H1 (cell line): ENCODE measurements around the gene NPAT. TPM values are rescaled to one million over a fixed set of nuclear protein-coding genes. Genes with fewer than 3 reads are reported as not detected.

Experiments used
- CTCF ChIA-PET: fragments of 300-600 bp; sonication (Branson Sonifier 250); formaldehyde crosslinking; loops from one replicate; lab custom pipeline; 2021; ENCODE audit not compliant: partially characterized antibody; lab: Charles Lee
- POLR2A ChIA-PET: fragments of 300-600 bp; sonication (Branson Sonifier 250); formaldehyde crosslinking; loops from one replicate; lab custom pipeline; 2021; ENCODE audit warnings: inconsistent platforms; ENCODE audit not compliant: partially characterized antibody; lab: Charles Lee
- DNase-seq, 2 experiments: peaks; one replicate each; pipeline versions ENCODE4 v3.0.0 to v3.0.0-alpha.2; 2010 to 2022; ENCODE audit warnings: low spot score in 2 of 2, low read depth in 1 of 2, mixed read lengths in 1 of 2
- FAIRE-seq: peaks from 2 replicates; lab custom pipeline; 2011; peaks lifted over from hg19 to GRCh38; lab: Jason Lieb, UNC
- H2AFZ ChIP-seq: 2 replicates; pipeline ENCODE4 v1.8.1; 2012; ENCODE audit warnings: low read length, inconsistent platforms
- H2AK5ac ChIP-seq: 2 replicates; pipeline ENCODE4 v1.6.1; 2013; ENCODE audit warnings: low read depth, low read length
- H2BK120ac ChIP-seq: replicated peaks from 2 replicates; pipeline ENCODE3; 2013; ENCODE audit warnings: low read depth, low read length, inconsistent platforms
- H2BK12ac ChIP-seq: 2 replicates; pipeline ENCODE4 v1.6.1; 2013; ENCODE audit warnings: low read depth, low read length
- H2BK15ac ChIP-seq: 2 replicates; pipeline ENCODE4 v1.6.1; 2013; ENCODE audit warnings: low read length
- H2BK20ac ChIP-seq: 2 replicates; pipeline ENCODE4 v1.6.1; 2013; ENCODE audit warnings: low read length
- H2BK5ac ChIP-seq: 2 replicates; pipeline ENCODE4 v1.6.1; 2013; ENCODE audit warnings: low read depth, low read length
- H3K14ac ChIP-seq: 2 replicates; pipeline ENCODE4 v1.6.1; 2013; ENCODE audit warnings: inconsistent platforms; ENCODE audit not compliant: insufficient read length
- H3K18ac ChIP-seq: 2 replicates; pipeline ENCODE4 v1.6.1; 2013; ENCODE audit warnings: low read length; ENCODE audit errors: extremely low read depth
- H3K23ac ChIP-seq: 2 replicates; pipeline ENCODE4 v1.6.1; 2013; ENCODE audit warnings: inconsistent platforms; ENCODE audit not compliant: insufficient read length
- H3K23me2 ChIP-seq: 2 replicates; pipeline ENCODE4 v1.6.1; 2013; ENCODE audit warnings: low read depth, low read length
- H3K27ac ChIP-seq: 2 replicates; pipeline ENCODE4 v1.6.1; 2011; ENCODE audit warnings: low read depth, low read length, inconsistent platforms
- H3K27me3 ChIP-seq, 4 experiments: replicated peaks in 1 of 4; 1 replicate in 1 of 4; 2 replicates in 3 of 4; pipeline versions ENCODE4 v1.6.1 to v1.8.1; 2011 to 2013; ENCODE audit warnings: low read length in 3 of 4, mild to moderate bottlenecking in 3 of 4, inconsistent platforms in 2 of 4, mixed read lengths in 2 of 4, moderate library complexity in 1 of 4; ENCODE audit not compliant: control insufficient read depth in 3 of 4, insufficient read depth in 3 of 4; ENCODE audit errors: extremely low read depth in 1 of 4
- H3K36me3 ChIP-seq, 4 experiments: 2 replicates each; pipeline versions ENCODE4 v1.6.1 to v1.8.1; 2011 to 2013; ENCODE audit warnings: mild to moderate bottlenecking in 4 of 4, low read length in 3 of 4, moderate library complexity in 2 of 4, control low read depth in 1 of 4, inconsistent platforms in 1 of 4; ENCODE audit not compliant: insufficient read depth in 4 of 4, control insufficient read depth in 2 of 4
- H3K4ac ChIP-seq: replicated peaks from 2 replicates; pipeline ENCODE3; 2013; ENCODE audit warnings: low read length, low read depth, mixed read lengths, inconsistent platforms; ENCODE audit not compliant: insufficient read length
- H3K4me1 ChIP-seq, 4 experiments: replicated peaks in 1 of 4; 1 replicate in 1 of 4; 2 replicates in 3 of 4; pipeline versions ENCODE4 v1.6.1 to v1.8.1; 2011 to 2013; ENCODE audit warnings: low read length in 3 of 4, inconsistent platforms in 2 of 4, mixed read lengths in 1 of 4; ENCODE audit not compliant: insufficient read depth in 4 of 4, control insufficient read depth in 3 of 4
- H3K4me2 ChIP-seq, 2 experiments: 2 replicates each; pipeline versions ENCODE4 v1.6.1 to v1.8.1; 2011 to 2013; ENCODE audit warnings: low read depth in 2 of 2, low read length in 2 of 2, control low read depth in 1 of 2, inconsistent platforms in 1 of 2, mild to moderate bottlenecking in 1 of 2; ENCODE audit not compliant: insufficient read depth in 1 of 2
- H3K4me3 ChIP-seq, 4 experiments: fragments of 200-600, 300-600 bp in 1 of 4; sonication (generic), shearing (Covaris generic), sonication (Bioruptor Twin) in 1 of 4; 2 replicates each; pipeline versions ENCODE4 v1.5.1 to v1.8.1; 2011 to 2016; ENCODE audit warnings: low read length in 4 of 4, low read depth in 3 of 4, control low read depth in 2 of 4, inconsistent platforms in 2 of 4, mild to moderate bottlenecking in 2 of 4, mixed read lengths in 1 of 4, moderate library complexity in 1 of 4; ENCODE audit not compliant: insufficient read depth in 2 of 4; ENCODE audit errors: extremely low read depth in 1 of 4
- H3K56ac ChIP-seq: replicated peaks from 2 replicates; pipeline ENCODE3; 2013; ENCODE audit warnings: low read depth, mild to moderate bottlenecking, mixed read lengths, low read length, inconsistent platforms; ENCODE audit not compliant: insufficient read length
- H3K79me1 ChIP-seq: 2 replicates; pipeline ENCODE4 v1.6.1; 2013; ENCODE audit warnings: low read depth, low read length, control low read depth
- H3K79me2 ChIP-seq, 2 experiments: 2 replicates each; pipeline versions ENCODE4 v1.6.1 to v1.8.1; 2012 to 2013; ENCODE audit warnings: low read length in 2 of 2, mild to moderate bottlenecking in 2 of 2, inconsistent platforms in 1 of 2; ENCODE audit not compliant: insufficient read depth in 2 of 2, control insufficient read depth in 1 of 2
- H3K9ac ChIP-seq, 4 experiments: replicated peaks in 1 of 4; 1 replicate in 1 of 4; 2 replicates in 3 of 4; pipeline versions ENCODE4 v1.6.1 to v1.8.1; 2011 to 2013; ENCODE audit warnings: low read depth in 3 of 4, low read length in 3 of 4, control low read depth in 2 of 4, mild to moderate bottlenecking in 2 of 4, moderate library complexity in 2 of 4, inconsistent platforms in 1 of 4; ENCODE audit errors: extremely low read depth in 1 of 4
- H3K9me3 ChIP-seq, 2 experiments: 2 replicates each; pipeline versions ENCODE4 v1.6.1 to v1.8.1; 2012 to 2013; ENCODE audit warnings: mild to moderate bottlenecking in 2 of 2, moderate library complexity in 2 of 2, control low read depth in 1 of 2, inconsistent platforms in 1 of 2, low read depth in 1 of 2, low read length in 1 of 2, mixed read lengths in 1 of 2; ENCODE audit not compliant: insufficient read depth in 2 of 2
- H4K20me1 ChIP-seq, 2 experiments: replicated peaks in 1 of 2; 2 replicates each; pipeline versions ENCODE3 to v1.8.1; 2011 to 2013; ENCODE audit warnings: inconsistent platforms in 2 of 2, low read length in 2 of 2, mild to moderate bottlenecking in 1 of 2; ENCODE audit not compliant: insufficient read depth in 2 of 2, control insufficient read depth in 1 of 2
- H4K5ac ChIP-seq: 2 replicates; pipeline ENCODE4 v1.6.1; 2013; ENCODE audit warnings: low read length, low read depth, mixed read lengths, inconsistent platforms; ENCODE audit not compliant: insufficient read length
- H4K8ac ChIP-seq: 2 replicates; pipeline ENCODE4 v1.8.0; 2013; ENCODE audit warnings: mild to moderate bottlenecking, moderate library complexity, low read length, inconsistent platforms; ENCODE audit not compliant: insufficient read depth; ENCODE audit errors: extremely low read depth
- H4K91ac ChIP-seq: replicated peaks from 2 replicates; pipeline ENCODE3; 2013; ENCODE audit warnings: low read length, mixed read lengths, inconsistent platforms; ENCODE audit not compliant: insufficient read length
- BRCA1 ChIP-seq: IDR thresholded peaks from 2 replicates; pipeline ENCODE4 v1.6.1; 2012; ENCODE audit warnings: low read depth, low read length, improper control_type of control experiment
- CBX8 ChIP-seq: fragments of 300-800, 300-1000 bp; sonication (generic); IDR thresholded peaks from 2 replicates; pipeline ENCODE4 v1.7.1; 2016; ENCODE audit warnings: low read depth, low read length, borderline replicate concordance
- HDAC2 ChIP-seq, 2 experiments: fragments of 300-600 bp in 1 of 2; sonication (generic) in 1 of 2; IDR thresholded peaks; 2 replicates each; pipeline ENCODE4 v1.6.1; 2011 to 2012; ENCODE audit warnings: low read depth in 2 of 2, low read length in 2 of 2, mild to moderate bottlenecking in 2 of 2, moderate library complexity in 2 of 2, borderline replicate concordance in 1 of 2, inconsistent platforms in 1 of 2
- KDM1A ChIP-seq: fragments of 200-600, 300-600 bp; sonication (generic); IDR thresholded peaks from 2 replicates; pipeline ENCODE4 v1.7.1; 2016; ENCODE audit warnings: mild to moderate bottlenecking, low read length, borderline replicate concordance
- PHF8 ChIP-seq: fragments of 200-600 bp; sonication (generic); conservative IDR thresholded peaks from 2 replicates; pipeline ENCODE4 v1.7.1; 2012; ENCODE audit warnings: low read depth, mild to moderate bottlenecking, inconsistent platforms, low read length, moderate library complexity
- RAD21 ChIP-seq, 2 experiments: IDR thresholded peaks in 1 of 2; conservative IDR thresholded peaks in 1 of 2; 2 replicates each; pipeline ENCODE4 v1.6.1; 2011; ENCODE audit warnings: low read depth in 2 of 2, low read length in 2 of 2, improper control_type of control experiment in 1 of 2, inconsistent platforms in 1 of 2, mild to moderate bottlenecking in 1 of 2, moderate library complexity in 1 of 2
- RBBP5 ChIP-seq: IDR thresholded peaks from 2 replicates; pipeline ENCODE4 v1.7.1; 2012; ENCODE audit warnings: low read depth, mild to moderate bottlenecking, inconsistent platforms, low read length, moderate library complexity, borderline replicate concordance
- RFX5 ChIP-seq: IDR thresholded peaks from 2 replicates; pipeline ENCODE4 v1.6.1; 2011; ENCODE audit warnings: low read depth, low read length, improper control_type of control experiment, borderline replicate concordance
- RXRA ChIP-seq: IDR thresholded peaks from 2 replicates; pipeline ENCODE4 v1.6.1; 2011; ENCODE audit warnings: low read depth, mild to moderate bottlenecking, low read length, moderate library complexity; ENCODE audit not compliant: insufficient read depth
- SIX5 ChIP-seq: IDR thresholded peaks from 2 replicates; pipeline ENCODE4 v1.6.1; 2011; ENCODE audit warnings: mild to moderate bottlenecking, low read depth, low read length
- SP1 ChIP-seq: IDR thresholded peaks from 2 replicates; pipeline ENCODE4 v1.6.1; 2011; ENCODE audit warnings: low read depth, low read length
- TEAD4 ChIP-seq: IDR thresholded peaks from 2 replicates; pipeline ENCODE4 v1.6.1; 2012; ENCODE audit warnings: low read depth, low read length, inconsistent platforms, mixed read lengths
- WGBS, 2 experiments: shearing (Covaris generic) in 1 of 2; methylation state at CpG; one replicate each; pipeline versions ENCODE4 v1.1.6 to v1.1.7; 2013 to 2015; ENCODE audit warnings: low lambda C conversion rate in 2 of 2, mixed read lengths in 2 of 2, inconsistent platforms in 1 of 2, low coverage in 1 of 2, missing lambda C conversion rate in 1 of 2; ENCODE audit not compliant: insufficient replicate concordance in 2 of 2, insufficient coverage in 1 of 2, insufficient read length in 1 of 2; ENCODE audit errors: extremely low coverage in 1 of 2, missing lambda C conversion rate in 1 of 2; 5-methylcytosine and 5-hydroxymethylcytosine counted together
- polyA plus RNA-seq, 7 experiments: library from polyadenylated mRNA; depleted of rRNA in 3 of 7; stranded (reverse) in 5 of 7; unstranded in 2 of 7; fragments of >200 nt in 5 of 7; fragments of 200-250 nt in 2 of 7; gene quantifications; 1 replicate in 5 of 7; 2 replicates in 1 of 7; 4 replicates in 1 of 7; pipeline versions ENCODE4 v1.2.1 to v1.2.3, GENCODE V29; 2011 to 2013; ENCODE audit warnings: missing spikeins in 2 of 7, mixed read lengths in 2 of 7
- total RNA-seq: library from RNA; stranded (reverse); fragmentation: NEBNext Ultra II Directional; extraction: Animal tissue kit (Norgen Biotek cat#: 25700); gene quantifications from 2 replicates; pipeline ENCODE4 v1.2.1, GENCODE V29; 2021
- TF ChIP-seq, protein P1 (sequence below): IDR thresholded peaks from 2 replicates; pipeline ENCODE4 v1.6.1; 2011; ENCODE audit warnings: low read length, improper control_type of control experiment

NPAT gene
- total and polyA plus RNA-seq, 2 of the 8 experiments (the other 6 are each of a cell fraction or from before 2014, with no cell fraction given) = 4.6 to 23.4 TPM

DNA sequence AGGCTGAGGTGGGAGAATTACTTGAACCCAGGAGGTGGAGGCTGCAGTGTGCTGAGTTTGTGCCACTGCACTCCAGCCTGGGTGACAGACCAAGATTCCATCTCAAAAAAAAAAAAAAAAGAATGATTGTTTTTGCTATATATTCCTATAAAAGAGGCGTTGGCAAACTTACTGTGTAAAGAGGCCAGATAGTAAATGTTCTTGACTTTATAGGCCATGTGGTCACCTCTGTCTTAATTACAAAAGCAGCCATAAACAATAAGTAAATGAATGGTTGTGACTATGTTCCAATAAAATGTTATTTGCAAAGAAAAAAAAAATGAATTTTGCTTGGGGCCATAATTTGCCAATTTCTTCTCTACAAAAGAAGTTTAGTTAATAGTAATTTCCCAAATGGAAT lies 12.8 kb upstream of the NPAT start:
- Histone ChIP-seq H3K23ac (no peak overlapping the region), H3K36me3 (peaks cover 3 to 51% (median 23%) of the 10 kb centered on the region in 4 experiments; a peak in 7 of 8 replicates), H2BK20ac (no peak overlapping the region), H3K79me1 (no peaks in the 10 kb centered on the region), H2AK5ac (no peak overlapping the region), H4K20me1 (no peaks in the 10 kb centered on the region), H3K14ac (no peak overlapping the region), H2BK12ac (no peak overlapping the region), H2BK120ac (no peak overlapping the region), H3K4me2 (no peak overlapping the region), H3K27me3 (no peaks in the 10 kb centered on the region), H2AFZ (no peak overlapping the region), H2BK5ac (no peak overlapping the region), H3K18ac (no peak overlapping the region), H3K27ac (no peak overlapping the region), H4K91ac (no peak overlapping the region), H3K4me3 (no peak overlapping the region), H4K8ac (no peak overlapping the region), H3K9me3 (no peaks in the 10 kb centered on the region), H2BK15ac (no peak overlapping the region), H4K5ac (no peak overlapping the region), H3K4ac (no peak overlapping the region), H3K23me2 (no peaks in the 10 kb centered on the region), H3K4me1 (no peaks in the 10 kb centered on the region), H3K9ac (no peak overlapping the region), H3K79me2 (no peaks in the 10 kb centered on the region), H3K56ac (no peak overlapping the region)
- WGBS, 2 experiments = 90% methylated on average over 1 of the region's 1 CpG; no CpG with 5 or more reads in 1 of the 2 experiments
- FAIRE-seq (no peak), DNase-seq (no peak)
- ChIA-PET POLR2A (no interaction called here), CTCF (interaction anchor here (0.6 to 2.2 kb wide), 2 partner anchors 11 to 44 kb away, joined by 3 to 11 read pairs; partner anchors contain the start of genes ATM and NPAT)
- TF ChIP-seq HDAC2 (IDR thresholded peaks at IDR 0.05; ENCODE audit: borderline replicate concordance in 1 of 2, low read depth in 2 of 2, low read length in 2 of 2) = no peak
- no peak for TF ChIP-seq PHF8
- no peak for TF ChIP-seq TEAD4
- TF ChIP-seq, protein P1, sequence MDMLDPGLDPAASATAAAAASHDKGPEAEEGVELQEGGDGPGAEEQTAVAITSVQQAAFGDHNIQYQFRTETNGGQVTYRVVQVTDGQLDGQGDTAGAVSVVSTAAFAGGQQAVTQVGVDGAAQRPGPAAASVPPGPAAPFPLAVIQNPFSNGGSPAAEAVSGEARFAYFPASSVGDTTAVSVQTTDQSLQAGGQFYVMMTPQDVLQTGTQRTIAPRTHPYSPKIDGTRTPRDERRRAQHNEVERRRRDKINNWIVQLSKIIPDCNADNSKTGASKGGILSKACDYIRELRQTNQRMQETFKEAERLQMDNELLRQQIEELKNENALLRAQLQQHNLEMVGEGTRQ = no peak
- TF ChIP-seq SIX5 = no peak
- no peak for TF ChIP-seq RBBP5
- TF ChIP-seq RAD21 (IDR thresholded peaks at IDR 0.05 in 1 of 2, conservative IDR thresholded peaks at IDR 0.05 in 1 of 2; ENCODE audit: low read depth in 2 of 2, low read length in 2 of 2) = no peak
- TF ChIP-seq BRCA1 = no peak
- no peak for TF ChIP-seq SP1
- TF ChIP-seq RFX5 = no peak
- no peak for TF ChIP-seq KDM1A
- TF ChIP-seq RXRA = no peak
- no peak for TF ChIP-seq CBX8
